HCT116 (cell line): Measurements from ENCODE around the gene UTS2B. TPM values are rescaled to one million over a fixed set of nuclear protein-coding genes. Genes with fewer than 3 reads are reported as not detected.

ENCODE experiments used
- ATAC-seq: fragments of 200-7000 bp; cut with Tn5 transposase; 2 replicates; pipeline ENCODE4 v1.9.1; 2020; ENCODE audit warnings: mild to moderate bottlenecking, moderate library complexity
- BruUV-seq: library from RNA; stranded (reverse); fragments of 400-500 nt; replicated peaks from 2 replicates; lab custom pipeline; 2021; lab: Mats Ljungman, UMichigan
- CTCF ChIA-PET: fragments of 300-600 bp; sonication (Branson Sonifier 250); formaldehyde crosslinking; loops from one replicate; lab custom pipeline; 2021; ENCODE audit warnings: antibody characterized with exemption; lab: Charles Lee
- POLR2A ChIA-PET: fragments of 300-600, 350-600 bp; sonication (Branson Sonifier 250); formaldehyde crosslinking; loops from one replicate; lab custom pipeline; 2021; ENCODE audit warnings: antibody characterized with exemption; lab: Charles Lee
- RAD21 ChIA-PET, 2 experiments: fragments of 300-600 bp; sonication (Branson Sonifier 250); formaldehyde crosslinking; loops; one replicate each; lab custom pipeline; 2023; ENCODE audit warnings: low total read pairs in 2 of 2; ENCODE audit not compliant: uncharacterized antibody in 2 of 2, unreplicated experiment in 2 of 2, low non-redundant PET in 1 of 2; lab: Charles Lee
- DNase-seq: peaks from one replicate; pipeline ENCODE4 v3.0.0-alpha.2; 2010; ENCODE audit warnings: low read depth, low spot score
- H2AFZ ChIP-seq: fragments of 200-600 bp; shearing (Covaris generic), sonication (generic); 2 replicates; pipeline ENCODE4 v1.6.1; 2017; ENCODE audit warnings: low read depth, mixed run types, mixed read lengths, antibody characterized with exemption, low read length; ENCODE audit not compliant: poor library complexity, severe bottlenecking
- H3K27ac ChIP-seq: 2 replicates; pipeline ENCODE4 v1.5.1; 2012; ENCODE audit warnings: low read depth, low read length
- H3K27me3 ChIP-seq: fragments of 200-600 bp; sonication (generic); 2 replicates; pipeline ENCODE4 v1.6.1; 2016; ENCODE audit warnings: mixed run types, low read length, mixed read lengths; ENCODE audit not compliant: insufficient read depth
- H3K36me3 ChIP-seq, 2 experiments: fragments of 200-500 bp in 1 of 2; fragments of 200-600 bp in 1 of 2; sonication (Bioruptor generic) in 1 of 2; sonication (generic) in 1 of 2; 2 replicates each; pipeline versions ENCODE4 v1.5.1 to v1.6.1; 2014 to 2016; ENCODE audit warnings: low read length in 2 of 2, inconsistent platforms in 1 of 2, mixed read lengths in 1 of 2, mixed run types in 1 of 2; ENCODE audit not compliant: insufficient read depth in 2 of 2, control insufficient read depth in 1 of 2
- H3K4me1 ChIP-seq, 2 experiments: fragments of 200-600 bp in 1 of 2; sonication (generic) in 1 of 2; 2 replicates each; pipeline versions ENCODE4 v1.5.1 to v1.6.1; 2012 to 2017; ENCODE audit warnings: low read length in 2 of 2, inconsistent platforms in 1 of 2, mild to moderate bottlenecking in 1 of 2, mixed read lengths in 1 of 2, mixed run types in 1 of 2, moderate library complexity in 1 of 2; ENCODE audit not compliant: insufficient read depth in 2 of 2, control insufficient read depth in 1 of 2
- H3K4me2 ChIP-seq: fragments of 200-600 bp; sonication (generic); 2 replicates; pipeline ENCODE4 v1.6.1; 2017; ENCODE audit warnings: mixed run types, low read length, mixed read lengths
- H3K4me3 ChIP-seq, 2 experiments: fragments of 200-600 bp in 1 of 2; sonication (generic) in 1 of 2; replicated peaks in 1 of 2; 2 replicates each; pipeline ENCODE4 v1.5.1; 2011 to 2016; ENCODE audit warnings: low read length in 2 of 2, control low read depth in 1 of 2, low read depth in 1 of 2, mild to moderate bottlenecking in 1 of 2, mixed read lengths in 1 of 2, mixed run types in 1 of 2
- H3K79me2 ChIP-seq: fragments of 200-600 bp; sonication (generic); 2 replicates; pipeline ENCODE4 v1.6.1; 2017; ENCODE audit warnings: mild to moderate bottlenecking, mixed run types, low read length, moderate library complexity, mixed read lengths; ENCODE audit not compliant: insufficient read depth
- H3K9ac ChIP-seq: fragments of 200-600 bp; sonication (generic); 2 replicates; pipeline ENCODE4 v1.6.1; 2016; ENCODE audit warnings: low read length, mixed read lengths
- H3K9me2 ChIP-seq: fragments of 200-600 bp; sonication (generic), shearing (Covaris generic); 2 replicates; pipeline ENCODE4 v1.6.1; 2017; ENCODE audit warnings: mixed run types, mild to moderate bottlenecking, moderate library complexity; ENCODE audit not compliant: insufficient read depth
- H3K9me3 ChIP-seq, 2 experiments: fragments of 200-500 bp in 1 of 2; fragments of 200-600 bp in 1 of 2; sonication (Bioruptor generic) in 1 of 2; sonication (generic) in 1 of 2; 2 replicates each; pipeline ENCODE4 v1.6.1; 2014 to 2017; ENCODE audit warnings: low read length in 2 of 2, mixed read lengths in 2 of 2, inconsistent platforms in 1 of 2, low read depth in 1 of 2, mild to moderate bottlenecking in 1 of 2, mixed run types in 1 of 2, moderate library complexity in 1 of 2; ENCODE audit not compliant: control insufficient read depth in 1 of 2, insufficient read depth in 1 of 2
- H4K20me1 ChIP-seq: fragments of 200-600 bp; sonication (generic), shearing (Covaris generic); 2 replicates; pipeline ENCODE4 v1.6.1; 2017; ENCODE audit warnings: mixed run types, mild to moderate bottlenecking, moderate library complexity; ENCODE audit not compliant: insufficient read depth
- ATF3 ChIP-seq: IDR thresholded peaks from 2 replicates; pipeline ENCODE4 v1.6.1; 2012
- CTCF ChIP-seq, 3 experiments: fragments of 200-600 bp in 1 of 3; sonication (generic) in 1 of 3; IDR thresholded peaks in 2 of 3; conservative IDR thresholded peaks in 1 of 3; 2 replicates each; pipeline ENCODE4 v1.5.1; 2012 to 2017; ENCODE audit warnings: low read depth in 2 of 3, low read length in 2 of 3, antibody characterized with exemption in 1 of 3, borderline replicate concordance in 1 of 3, control low read depth in 1 of 3, mild to moderate bottlenecking in 1 of 3, mixed read lengths in 1 of 3, mixed run types in 1 of 3, moderate library complexity in 1 of 3; ENCODE audit not compliant: insufficient read depth in 1 of 3
- EGR1 ChIP-seq: IDR thresholded peaks from 2 replicates; pipeline ENCODE4 v1.6.1; 2012; ENCODE audit warnings: low read depth
- ELF1 ChIP-seq: IDR thresholded peaks from 2 replicates; pipeline ENCODE4 v1.6.1; 2012; ENCODE audit warnings: low read depth, borderline replicate concordance
- EZH2 ChIP-seq: fragments of 200-600 bp; sonication (generic); IDR thresholded peaks from 2 replicates; pipeline ENCODE4 v1.6.1; 2017; ENCODE audit warnings: antibody characterized with exemption, mixed run types
- EZH2phosphoT487 ChIP-seq: fragments of 200-600 bp; IDR thresholded peaks from 2 replicates; pipeline ENCODE4 v1.6.1; 2018; ENCODE audit warnings: antibody characterized with exemption, borderline replicate concordance
- FOSL1 ChIP-seq: IDR thresholded peaks from 2 replicates; pipeline ENCODE4 v1.6.1; 2012; ENCODE audit warnings: low read depth
- JUND ChIP-seq: IDR thresholded peaks from 2 replicates; pipeline ENCODE4 v1.6.1; 2012
- MAX ChIP-seq: IDR thresholded peaks from 2 replicates; pipeline ENCODE4 v1.6.1; 2012
- REST ChIP-seq: IDR thresholded peaks from 2 replicates; pipeline ENCODE4 v1.6.1; 2012; ENCODE audit warnings: low read depth
- SIN3A ChIP-seq: IDR thresholded peaks from 2 replicates; pipeline ENCODE4 v1.6.1; 2012; ENCODE audit warnings: low read depth
- SP1 ChIP-seq: IDR thresholded peaks from 2 replicates; pipeline ENCODE4 v1.6.1; 2012; ENCODE audit warnings: low read depth
- SRF ChIP-seq: IDR thresholded peaks from 2 replicates; pipeline ENCODE4 v1.6.1; 2012; ENCODE audit warnings: low read depth
- TCF7L2 ChIP-seq: IDR thresholded peaks from 2 replicates; pipeline ENCODE4 v1.7.0; 2011; ENCODE audit warnings: borderline replicate concordance, inconsistent platforms; ENCODE audit not compliant: insufficient read depth, insufficient read length; ENCODE audit errors: extremely low read depth
- YY1 ChIP-seq: IDR thresholded peaks from 2 replicates; pipeline ENCODE4 v1.6.1; 2011; ENCODE audit warnings: low read length, low read depth, moderate library complexity, mild to moderate bottlenecking; ENCODE audit not compliant: insufficient replicate concordance; ENCODE audit errors: extremely low read depth
- ZBTB33 ChIP-seq: IDR thresholded peaks from 2 replicates; pipeline ENCODE4 v1.6.1; 2011; ENCODE audit warnings: mild to moderate bottlenecking, low read length, moderate library complexity; ENCODE audit not compliant: insufficient replicate concordance; ENCODE audit errors: extremely low read depth
- ZNF274 ChIP-seq: fragments of 200-500 bp; sonication (Bioruptor generic); IDR thresholded peaks from 2 replicates; pipeline ENCODE4 v1.6.1; 2014; ENCODE audit warnings: mild to moderate bottlenecking, low read depth, low read length, inconsistent platforms
- intact Hi-C: fragments of 100-400 bp; cut with micrococcal nuclease; formaldehyde crosslinking; loops from 2 replicates; pipeline ENCODE4 v1.10.0; 2022
- total RNA-seq: library from RNA; stranded (reverse); gene quantifications from one replicate; pipeline ENCODE4 v1.2.1, GENCODE V29; 2021; ENCODE audit not compliant: unreplicated experiment

Gene UTS2B
- total RNA-seq, 1 experiment from 2014 or later = 0.59 TPM

GRCh38 chr3:191331388-191331787, 1.1 kb upstream of the UTS2B start:
- ATAC-seq = no peak
- no peak for TF ChIP-seq ZNF274
- peak; percentile 36; the same call in 1 of the 2 replicates for TF ChIP-seq SP1
- no peak for TF ChIP-seq ELF1
- no peak for TF ChIP-seq ZBTB33
- TF ChIP-seq REST = no peak
- no peak for TF ChIP-seq EZH2
- no peak for TF ChIP-seq EGR1
- no peak for TF ChIP-seq ATF3
- TF ChIP-seq SIN3A = peak; percentile 46; the same call in 1 of the 2 replicates
- TF ChIP-seq SRF = no peak
- TF ChIP-seq CTCF (IDR thresholded peaks at IDR 0.05 in 2 of 3, conservative IDR thresholded peaks at IDR 0.05 in 1 of 3; ENCODE audit: borderline replicate concordance in 1 of 3, insufficient read depth in 1 of 3, low read depth in 2 of 3, low read length in 2 of 3) = no peak
- TF ChIP-seq JUND = peak; percentile 60
- TF ChIP-seq YY1 = no peak
- TF ChIP-seq MAX = no peak
- TF ChIP-seq FOSL1 = peak; percentile 63; the same call in 1 of the 2 replicates
- no peak for TF ChIP-seq TCF7L2
- TF ChIP-seq EZH2phosphoT487 = no peak
- Histone ChIP-seq H2AFZ (no peak overlapping the region), H3K79me2 (peaks cover 71% of the 10 kb centered on the region), H3K9me3 (no peaks in the 10 kb centered on the region), H3K27me3 (no peaks in the 10 kb centered on the region), H3K4me1 (peaks cover 60 to 81% of the 10 kb centered on the region in 2 experiments), H3K4me3 (peak overlapping the region; percentile 75 to 82), H3K9me2 (no peaks in the 10 kb centered on the region), H3K4me2 (peak overlapping the region; percentile 92), H4K20me1 (no peaks in the 10 kb centered on the region), H3K9ac (peak overlapping the region; percentile 84), H3K27ac (peak overlapping the region; percentile 90; the same call in 1 of the 2 replicates), H3K36me3 (no peaks in the 10 kb centered on the region)
- POLR2A ChIA-PET = no interaction called here
- RAD21 ChIA-PET = no interaction called here
- no TSS peak for BruUV-seq
- intact Hi-C loops = loop anchor here (5.0 kb wide), 1 partner anchor 84 kb away; no protein-coding TSS in a partner anchor
- DNase-seq = no peak
- CTCF ChIA-PET = no interaction called here
